Measurements from ENCODE around the gene FOLR3. TPM values are rescaled to one million over a fixed set of nuclear protein-coding genes. Genes with fewer than 3 reads are reported as not detected.
"Not testable (repeated sequence)": the region's sequence is repeated elsewhere in the genome, so short reads cannot be mapped to it uniquely, and the experiment has no call there.

FOLR3 gene
- total RNA-seq, 2 experiments from 2014 or later = not detected

DNA sequence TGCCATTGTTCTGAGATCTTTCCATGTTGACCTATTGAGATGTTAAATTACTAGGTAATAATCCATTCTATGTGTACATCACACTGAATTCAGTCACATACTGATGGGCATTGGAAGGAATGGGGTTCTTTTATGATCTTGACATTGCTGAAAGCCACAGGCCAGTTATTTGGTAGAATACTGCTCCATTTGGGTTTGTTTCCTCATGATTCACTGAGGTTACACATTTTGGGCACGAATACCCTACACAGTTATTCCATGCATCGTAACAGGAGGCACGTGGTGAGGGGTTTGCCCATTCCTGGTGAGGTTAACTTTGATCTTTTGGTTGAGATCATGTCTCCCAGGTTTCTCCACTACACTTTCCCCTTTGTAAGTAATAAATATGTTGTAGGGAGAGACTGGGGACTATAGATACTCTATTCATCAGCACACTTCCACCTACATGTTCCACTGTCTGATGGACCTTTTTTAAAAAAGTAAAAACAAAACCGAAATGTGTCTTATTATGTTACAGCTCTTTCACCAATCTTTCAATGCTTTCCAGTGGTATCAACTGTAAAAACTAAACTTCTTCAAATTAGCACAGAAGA, 44.4 kb downstream of the FOLR3 start:
- DNase-seq (no peak), ATAC-seq (no peak)
- TF ChIP-seq, protein P1, sequence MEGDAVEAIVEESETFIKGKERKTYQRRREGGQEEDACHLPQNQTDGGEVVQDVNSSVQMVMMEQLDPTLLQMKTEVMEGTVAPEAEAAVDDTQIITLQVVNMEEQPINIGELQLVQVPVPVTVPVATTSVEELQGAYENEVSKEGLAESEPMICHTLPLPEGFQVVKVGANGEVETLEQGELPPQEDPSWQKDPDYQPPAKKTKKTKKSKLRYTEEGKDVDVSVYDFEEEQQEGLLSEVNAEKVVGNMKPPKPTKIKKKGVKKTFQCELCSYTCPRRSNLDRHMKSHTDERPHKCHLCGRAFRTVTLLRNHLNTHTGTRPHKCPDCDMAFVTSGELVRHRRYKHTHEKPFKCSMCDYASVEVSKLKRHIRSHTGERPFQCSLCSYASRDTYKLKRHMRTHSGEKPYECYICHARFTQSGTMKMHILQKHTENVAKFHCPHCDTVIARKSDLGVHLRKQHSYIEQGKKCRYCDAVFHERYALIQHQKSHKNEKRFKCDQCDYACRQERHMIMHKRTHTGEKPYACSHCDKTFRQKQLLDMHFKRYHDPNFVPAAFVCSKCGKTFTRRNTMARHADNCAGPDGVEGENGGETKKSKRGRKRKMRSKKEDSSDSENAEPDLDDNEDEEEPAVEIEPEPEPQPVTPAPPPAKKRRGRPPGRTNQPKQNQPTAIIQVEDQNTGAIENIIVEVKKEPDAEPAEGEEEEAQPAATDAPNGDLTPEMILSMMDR (IDR thresholded peaks at IDR 0.05) = no peak
- peaks cover 5% of the 10 kb centered on the region for H3K4me1 Mint-ChIP-seq (ENCODE audit: low read depth)
- peaks cover 5% of the 10 kb centered on the region for H3K27me3 Mint-ChIP-seq
- H3K9me3 Mint-ChIP-seq = no peaks in the 10 kb centered on the region
- CTCF ChIA-PET = interaction anchor here (1.2 to 2.1 kb wide), 3 partner anchors 36 to 155 kb away, joined by 3 to 6 read pairs (median 6); no protein-coding TSS in a partner anchor
- no peak overlapping the region for H3K27ac Mint-ChIP-seq
- intact Hi-C loops (cut with micrococcal nuclease) = no loop called here
- H3K4me3 Mint-ChIP-seq = no peak overlapping the region
- POLR2A ChIA-PET = no interaction called here
- no peaks in the 10 kb centered on the region for H3K36me3 Mint-ChIP-seq (ENCODE audit: low read depth)

DNA sequence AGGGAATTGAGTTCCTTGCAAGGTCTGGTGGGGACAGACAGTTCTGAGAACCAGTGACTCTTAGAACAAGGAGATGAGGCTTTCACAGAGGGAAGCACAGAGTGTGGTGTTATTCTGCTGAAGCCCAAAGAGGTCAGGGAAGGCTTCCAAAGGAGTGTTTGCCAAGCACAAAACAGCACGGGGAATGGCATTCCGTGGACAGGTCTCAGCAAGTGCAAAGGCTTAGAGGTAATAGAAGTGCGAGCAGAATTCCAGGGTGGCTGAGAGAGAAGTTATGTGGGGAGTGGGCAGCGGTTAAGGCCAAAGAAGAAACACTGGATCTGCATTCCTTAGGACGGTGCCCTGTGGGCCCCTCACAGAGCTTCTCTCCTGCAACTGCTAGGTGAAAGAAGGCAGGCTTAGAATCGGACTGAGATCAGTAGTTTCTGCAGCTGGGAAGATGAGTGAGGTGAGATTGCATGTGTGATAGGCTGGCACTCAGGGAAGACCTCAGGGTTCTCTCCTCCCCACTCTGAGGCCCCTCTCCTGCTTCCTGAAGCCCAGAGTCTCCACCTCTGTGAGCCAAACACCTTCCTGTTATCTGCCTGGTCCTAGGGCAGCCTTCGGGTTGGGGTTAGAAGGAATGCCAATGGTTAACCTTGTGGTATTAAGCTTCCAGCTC, 45.5 kb downstream of the FOLR3 start:
- H3K27me3 Mint-ChIP-seq; H3K27ac Mint-ChIP-seq; H3K4me1 Mint-ChIP-seq (ENCODE audit: low read depth); H3K9me3 Mint-ChIP-seq; H3K36me3 Mint-ChIP-seq (ENCODE audit: low read depth); DNase-seq; H3K4me3 Mint-ChIP-seq; ATAC-seq; POLR2A ChIA-PET; intact Hi-C loops (cut with micrococcal nuclease): not testable (repeated sequence)
- CTCF ChIA-PET = interaction anchor here (1.8 to 2.1 kb wide), 2 partner anchors 37 to 156 kb away, joined by 6 read pairs; no protein-coding TSS in a partner anchor

DNA sequence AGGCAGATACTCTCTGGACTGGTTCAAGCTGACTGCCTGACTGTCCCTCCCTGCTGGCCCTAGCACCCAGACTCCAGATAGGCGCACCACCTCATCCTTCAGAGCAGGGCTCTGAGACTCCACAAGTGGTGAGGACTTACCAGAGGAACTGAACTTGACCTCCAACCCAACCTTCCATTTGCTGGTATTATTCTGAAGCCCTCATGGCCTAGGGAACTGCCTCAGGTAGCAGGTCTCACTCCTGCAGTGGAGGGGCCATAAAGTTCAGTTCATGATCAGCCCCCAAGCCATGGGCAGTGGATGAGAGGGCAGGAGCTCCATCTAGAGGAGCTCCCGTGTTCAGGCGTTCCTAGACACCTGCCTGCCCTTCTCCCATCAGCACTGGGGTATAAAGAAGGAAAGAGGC, 46.0 kb downstream of the FOLR3 start:
- H3K4me3 Mint-ChIP-seq; H3K36me3 Mint-ChIP-seq (ENCODE audit: low read depth); H3K27ac Mint-ChIP-seq; H3K9me3 Mint-ChIP-seq; DNase-seq; H3K4me1 Mint-ChIP-seq (ENCODE audit: low read depth); H3K27me3 Mint-ChIP-seq; intact Hi-C loops (cut with micrococcal nuclease); POLR2A ChIA-PET; ATAC-seq: not testable (repeated sequence)
- CTCF ChIA-PET = interaction anchor here (2.1 to 3.5 kb wide), 2 partner anchors 14 to 38 kb away, joined by 6 to 22 read pairs; no protein-coding TSS in a partner anchor

DNA sequence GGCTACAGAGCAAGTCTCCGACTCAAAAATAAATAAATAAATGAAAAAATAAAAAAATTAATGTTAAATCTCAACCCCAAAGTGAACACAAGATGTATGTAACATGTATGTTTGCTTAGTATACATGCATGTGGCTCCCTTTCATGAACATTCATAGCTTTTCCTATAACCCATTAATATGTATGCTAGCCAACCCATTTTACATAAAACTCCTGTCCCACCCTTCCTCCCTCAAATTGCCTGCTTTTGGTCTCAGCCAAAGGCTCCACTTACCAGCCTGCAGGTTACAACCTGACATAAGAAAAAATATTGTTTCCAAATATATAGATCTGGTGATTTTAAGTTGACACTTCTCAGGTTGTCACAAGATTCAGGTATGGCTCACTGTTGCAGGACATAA, 52.7 kb downstream of the FOLR3 start:
- ATAC-seq = no peak
- intact Hi-C loops (cut with micrococcal nuclease) = no loop called here
- ChIA-PET CTCF (no interaction called here), POLR2A (no interaction called here)
- Mint-ChIP-seq H3K27me3 (peaks cover 1% of the 10 kb centered on the region), H3K4me1 (ENCODE audit: low read depth) (peaks cover 1% of the 10 kb centered on the region), H3K27ac (no peak overlapping the region), H3K4me3 (no peak overlapping the region), H3K9me3 (no peaks in the 10 kb centered on the region), H3K36me3 (ENCODE audit: low read depth) (no peaks in the 10 kb centered on the region)
- no peak for DNase-seq
- TF ChIP-seq, protein P1 (IDR thresholded peaks at IDR 0.05) = no peak

Other genes starting within 250 kb of the FOLR3 start
- gene XNDC1N, start 207.1 kb upstream of the FOLR3 start, total RNA-seq = 10 to 100 TPM; 15.8 to 16.0 TPM
- gene RNF121, start 206.7 kb upstream of the FOLR3 start, total RNA-seq = 10 to 100 TPM; 23.7 to 28.1 TPM
- gene IL18BP, start 136.8 kb upstream of the FOLR3 start, total RNA-seq = 1 to 10 TPM; 7.8 to 8.2 TPM
- 100 to 1,000 TPM; 165 to 169 TPM for gene NUMA1, start 55.2 kb upstream of the FOLR3 start, total RNA-seq
- 1 to 10 TPM; 7.0 to 7.7 TPM for gene LRRC51, start 54.9 kb upstream of the FOLR3 start, total RNA-seq
- gene LAMTOR1, start 32.4 kb upstream of the FOLR3 start, total RNA-seq = 10 to 100 TPM; 50.3 to 52.4 TPM
- gene TOMT, start 29.8 kb upstream of the FOLR3 start, total RNA-seq = not detected
- gene ANAPC15, start 23.0 kb upstream of the FOLR3 start, total RNA-seq = 10 to 100 TPM; 66.0 to 67.4 TPM
- gene FOLR1, start 56.4 kb downstream of the FOLR3 start, total RNA-seq = not detected
- not detected for gene FOLR2, start 81.1 kb downstream of the FOLR3 start, total RNA-seq
- gene INPPL1, start 89.0 kb downstream of the FOLR3 start, total RNA-seq = 10 to 100 TPM; 75.9 to 78.4 TPM
- gene PHOX2A, start 108.5 kb downstream of the FOLR3 start, total RNA-seq = not detected